Neuronal stem cell (in vitro differentiated cells): ENCODE results near the gene ARID4B. TPM values are rescaled to one million over a fixed set of nuclear protein-coding genes. Genes with fewer than 3 reads are reported as not detected.
A peak's percentile ranks its signal among the peaks of the same experiment; 100 is the strongest.

Experiments used
- DNase-seq: peaks from one replicate; pipeline ENCODE4 v3.0.0-alpha.2; 2013; ENCODE audit warnings: low spot score
- H2AFZ ChIP-seq: one replicate; pipeline ENCODE4 v1.6.1; 2013; ENCODE audit warnings: mild to moderate bottlenecking, low read length, inconsistent platforms
- H2AK5ac ChIP-seq: 2 replicates; pipeline ENCODE4 v1.6.1; 2013; ENCODE audit warnings: low read depth, mild to moderate bottlenecking, inconsistent platforms, low read length, moderate library complexity, mixed read lengths
- H2BK120ac ChIP-seq: 2 replicates; pipeline ENCODE4 v1.6.1; 2013; ENCODE audit warnings: low read depth, mild to moderate bottlenecking, inconsistent platforms, low read length, moderate library complexity, mixed read lengths
- H2BK12ac ChIP-seq: one replicate; pipeline ENCODE4 v1.6.1; 2013; ENCODE audit warnings: low read length, inconsistent platforms
- H2BK15ac ChIP-seq: 2 replicates; pipeline ENCODE4 v1.6.1; 2013; ENCODE audit warnings: mild to moderate bottlenecking, low read length, inconsistent platforms, mixed read lengths
- H2BK5ac ChIP-seq: one replicate; pipeline ENCODE4 v1.6.1; 2013; ENCODE audit warnings: inconsistent platforms, mild to moderate bottlenecking, low read length, moderate library complexity
- H3K14ac ChIP-seq: one replicate; pipeline ENCODE4 v1.6.1; 2013; ENCODE audit warnings: low read length, inconsistent platforms
- H3K18ac ChIP-seq: 2 replicates; pipeline ENCODE4 v1.6.1; 2013; ENCODE audit warnings: low read length, inconsistent platforms
- H3K23ac ChIP-seq: 2 replicates; pipeline ENCODE4 v1.6.1; 2013; ENCODE audit warnings: low read depth, mild to moderate bottlenecking, mixed read lengths, low read length, inconsistent platforms; ENCODE audit not compliant: poor library complexity
- H3K27ac ChIP-seq: replicated peaks from 3 replicates; pipeline ENCODE4 v1.5.1; 2013; ENCODE audit warnings: low read length, inconsistent platforms
- H3K27me3 ChIP-seq, 3 experiments: 2 replicates each; pipeline ENCODE4 v1.6.1; 2013; ENCODE audit warnings: low read length in 3 of 3, mild to moderate bottlenecking in 2 of 3, inconsistent platforms in 1 of 3, low read depth in 1 of 3, mixed read lengths in 1 of 3, moderate library complexity in 1 of 3; ENCODE audit not compliant: control insufficient read depth in 3 of 3, insufficient read depth in 3 of 3
- H3K36me3 ChIP-seq, 2 donors: replicated peaks in 1 of 2; 2 replicates each; pipeline ENCODE4 v1.6.1; 2013; ENCODE audit warnings: low read length in 2 of 2; ENCODE audit not compliant: control insufficient read depth in 2 of 2, insufficient read depth in 2 of 2
- H3K4ac ChIP-seq: 2 replicates; pipeline ENCODE4 v1.6.1; 2013; ENCODE audit warnings: inconsistent platforms, mild to moderate bottlenecking, low read length, moderate library complexity
- H3K4me1 ChIP-seq, 2 donors: 1 replicate in 1 of 2; 2 replicates in 1 of 2; pipeline ENCODE4 v1.6.1; 2013; ENCODE audit warnings: low read length in 2 of 2, low read depth in 1 of 2; ENCODE audit not compliant: control insufficient read depth in 2 of 2, insufficient read depth in 1 of 2
- H3K4me2 ChIP-seq: one replicate; pipeline ENCODE4 v1.6.1; 2013; ENCODE audit warnings: mild to moderate bottlenecking, low read length, inconsistent platforms; ENCODE audit not compliant: insufficient read depth, poor library complexity, severe bottlenecking
- H3K4me3 ChIP-seq, 2 donors: 2 replicates each; pipeline ENCODE4 v1.5.1; 2013; ENCODE audit warnings: low read length in 2 of 2, mild to moderate bottlenecking in 2 of 2, inconsistent platforms in 1 of 2, moderate library complexity in 1 of 2
- H3K79me1 ChIP-seq: one replicate; pipeline ENCODE4 v1.6.1; 2013; ENCODE audit warnings: low read depth, mild to moderate bottlenecking, inconsistent platforms, low read length, moderate library complexity
- H3K9ac ChIP-seq: one replicate; pipeline ENCODE4 v1.6.1; 2013; ENCODE audit warnings: mild to moderate bottlenecking, low read depth, low read length, inconsistent platforms; ENCODE audit not compliant: poor library complexity
- H3K9me3 ChIP-seq, 2 donors: replicated peaks in 1 of 2; 2 replicates each; pipeline versions ENCODE3 to v1.6.1; 2013; ENCODE audit warnings: low read length in 2 of 2, mild to moderate bottlenecking in 2 of 2, inconsistent platforms in 1 of 2, low read depth in 1 of 2, mixed read lengths in 1 of 2, moderate library complexity in 1 of 2; ENCODE audit not compliant: control insufficient read depth in 2 of 2, insufficient read depth in 1 of 2
- H4K8ac ChIP-seq: one replicate; pipeline ENCODE4 v1.6.1; 2013; ENCODE audit warnings: low read depth, mild to moderate bottlenecking, inconsistent platforms, low read length, moderate library complexity
- H4K91ac ChIP-seq: one replicate; pipeline ENCODE4 v1.6.1; 2013; ENCODE audit warnings: low read length, low read depth, mild to moderate bottlenecking, inconsistent platforms; ENCODE audit not compliant: poor library complexity
- WGBS, 2 donors: extraction: QIAGEN DNeasy Blood & Tissue Kit; methylation state at CpG; one replicate each; pipeline ENCODE4 v1.1.7; 2013; ENCODE audit warnings: missing lambda C conversion rate in 2 of 2, mixed read lengths in 1 of 2; ENCODE audit not compliant: insufficient read length in 2 of 2, insufficient replicate concordance in 1 of 2; ENCODE audit errors: extremely low coverage in 2 of 2; 5-methylcytosine and 5-hydroxymethylcytosine counted together
- polyA plus RNA-seq, 2 experiments: library from polyadenylated mRNA; stranded (reverse); fragments of 200-250 nt; gene quantifications; one replicate each; pipeline ENCODE4 v1.2.3, GENCODE V29; 2013

The ARID4B gene, protein sequence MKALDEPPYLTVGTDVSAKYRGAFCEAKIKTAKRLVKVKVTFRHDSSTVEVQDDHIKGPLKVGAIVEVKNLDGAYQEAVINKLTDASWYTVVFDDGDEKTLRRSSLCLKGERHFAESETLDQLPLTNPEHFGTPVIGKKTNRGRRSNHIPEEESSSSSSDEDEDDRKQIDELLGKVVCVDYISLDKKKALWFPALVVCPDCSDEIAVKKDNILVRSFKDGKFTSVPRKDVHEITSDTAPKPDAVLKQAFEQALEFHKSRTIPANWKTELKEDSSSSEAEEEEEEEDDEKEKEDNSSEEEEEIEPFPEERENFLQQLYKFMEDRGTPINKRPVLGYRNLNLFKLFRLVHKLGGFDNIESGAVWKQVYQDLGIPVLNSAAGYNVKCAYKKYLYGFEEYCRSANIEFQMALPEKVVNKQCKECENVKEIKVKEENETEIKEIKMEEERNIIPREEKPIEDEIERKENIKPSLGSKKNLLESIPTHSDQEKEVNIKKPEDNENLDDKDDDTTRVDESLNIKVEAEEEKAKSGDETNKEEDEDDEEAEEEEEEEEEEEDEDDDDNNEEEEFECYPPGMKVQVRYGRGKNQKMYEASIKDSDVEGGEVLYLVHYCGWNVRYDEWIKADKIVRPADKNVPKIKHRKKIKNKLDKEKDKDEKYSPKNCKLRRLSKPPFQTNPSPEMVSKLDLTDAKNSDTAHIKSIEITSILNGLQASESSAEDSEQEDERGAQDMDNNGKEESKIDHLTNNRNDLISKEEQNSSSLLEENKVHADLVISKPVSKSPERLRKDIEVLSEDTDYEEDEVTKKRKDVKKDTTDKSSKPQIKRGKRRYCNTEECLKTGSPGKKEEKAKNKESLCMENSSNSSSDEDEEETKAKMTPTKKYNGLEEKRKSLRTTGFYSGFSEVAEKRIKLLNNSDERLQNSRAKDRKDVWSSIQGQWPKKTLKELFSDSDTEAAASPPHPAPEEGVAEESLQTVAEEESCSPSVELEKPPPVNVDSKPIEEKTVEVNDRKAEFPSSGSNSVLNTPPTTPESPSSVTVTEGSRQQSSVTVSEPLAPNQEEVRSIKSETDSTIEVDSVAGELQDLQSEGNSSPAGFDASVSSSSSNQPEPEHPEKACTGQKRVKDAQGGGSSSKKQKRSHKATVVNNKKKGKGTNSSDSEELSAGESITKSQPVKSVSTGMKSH (N-terminal part only)
- 32.4 TPM for polyA plus RNA-seq (2013, experiment 1 of 2)
- polyA plus RNA-seq (2013, experiment 2 of 2): 34.6 TPM

DNA sequence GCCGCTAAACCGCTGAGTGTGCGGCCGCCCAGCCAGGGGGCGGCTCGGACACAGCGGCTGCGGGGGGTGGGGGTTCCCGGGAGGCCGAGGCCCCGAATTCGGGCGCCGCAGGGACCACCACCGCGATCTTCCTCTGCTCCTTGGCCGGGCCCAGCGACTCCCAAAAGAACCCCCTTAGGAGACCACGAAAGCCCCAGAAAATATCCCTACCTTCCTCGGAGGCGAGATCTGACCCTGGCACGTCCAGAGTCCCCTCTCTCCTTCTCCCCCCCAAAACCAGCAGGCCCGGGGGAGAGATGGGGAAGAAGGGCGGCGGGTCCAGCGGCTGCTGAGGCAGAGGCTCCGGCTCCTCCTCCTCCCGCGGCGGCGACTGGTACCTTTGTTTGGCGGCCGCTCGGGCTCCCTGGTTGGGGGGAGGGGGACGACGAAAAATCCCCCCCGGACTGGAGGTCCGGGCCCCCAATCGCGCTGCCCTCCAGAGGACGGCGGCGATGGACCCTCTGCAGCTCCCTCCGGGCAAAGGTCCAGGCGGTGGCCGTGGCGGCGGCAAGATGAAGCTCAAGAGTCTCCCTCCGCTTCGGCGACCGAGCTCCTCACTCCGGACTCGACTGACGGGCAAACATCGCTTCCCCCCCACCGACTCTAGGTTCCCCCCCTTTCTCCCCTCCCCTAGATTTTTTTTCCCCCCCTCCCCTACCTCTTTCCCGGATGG is at the start of gene ARID4B:
ARID4B (minus strand) TSS at position 621 of the 712 bp plus-strand sequence. CDS start 1,260 bp downstream, outside the sequence.
- peaks cover 0 to 54% of the 10 kb centered on the region in 2 donors for H3K36me3 ChIP-seq
- peak within 1 kb of the TSS; percentile 71 for H3K4me2 ChIP-seq
- peak within 1 kb of the TSS; percentile 95 for H2AK5ac ChIP-seq
- no peaks in the 10 kb centered on the region for H3K27me3 ChIP-seq
- peak within 1 kb of the TSS; percentile 98 for H3K27ac ChIP-seq
- peak within 1 kb of the TSS; percentile 93 for H3K9ac ChIP-seq
- peak within 1 kb of the TSS; percentile 56 for H3K14ac ChIP-seq
- peak within 1 kb of the TSS; percentile 100 for H2BK5ac ChIP-seq
- H3K18ac ChIP-seq: peak within 1 kb of the TSS; percentile 100
- no peak within 1 kb of the TSS for H2BK15ac ChIP-seq
- H2BK12ac ChIP-seq: peak within 1 kb of the TSS; percentile 41
- H3K23ac ChIP-seq: peak within 1 kb of the TSS; percentile 99
- H4K91ac ChIP-seq: no peak within 1 kb of the TSS
- H2BK120ac ChIP-seq: peak within 1 kb of the TSS; percentile 16
- H2AFZ ChIP-seq: peak within 1 kb of the TSS; percentile 92
- no peaks in the 10 kb centered on the region for H3K9me3 ChIP-seq
- H3K4me1 ChIP-seq: peaks cover 1 to 21% of the 10 kb centered on the region in 2 donors
- H3K4me3 ChIP-seq: peak within 1 kb of the TSS; percentile 82 to 96
- H3K79me1 ChIP-seq: peaks cover 7% of the 10 kb centered on the region
- WGBS, 2 donors: no CpG with 5 or more reads among the region's 58 CpGs
- peak within 1 kb of the TSS; percentile 89 for H3K4ac ChIP-seq
- no peak within 1 kb of the TSS for H4K8ac ChIP-seq
- no peak for DNase-seq

DNA sequence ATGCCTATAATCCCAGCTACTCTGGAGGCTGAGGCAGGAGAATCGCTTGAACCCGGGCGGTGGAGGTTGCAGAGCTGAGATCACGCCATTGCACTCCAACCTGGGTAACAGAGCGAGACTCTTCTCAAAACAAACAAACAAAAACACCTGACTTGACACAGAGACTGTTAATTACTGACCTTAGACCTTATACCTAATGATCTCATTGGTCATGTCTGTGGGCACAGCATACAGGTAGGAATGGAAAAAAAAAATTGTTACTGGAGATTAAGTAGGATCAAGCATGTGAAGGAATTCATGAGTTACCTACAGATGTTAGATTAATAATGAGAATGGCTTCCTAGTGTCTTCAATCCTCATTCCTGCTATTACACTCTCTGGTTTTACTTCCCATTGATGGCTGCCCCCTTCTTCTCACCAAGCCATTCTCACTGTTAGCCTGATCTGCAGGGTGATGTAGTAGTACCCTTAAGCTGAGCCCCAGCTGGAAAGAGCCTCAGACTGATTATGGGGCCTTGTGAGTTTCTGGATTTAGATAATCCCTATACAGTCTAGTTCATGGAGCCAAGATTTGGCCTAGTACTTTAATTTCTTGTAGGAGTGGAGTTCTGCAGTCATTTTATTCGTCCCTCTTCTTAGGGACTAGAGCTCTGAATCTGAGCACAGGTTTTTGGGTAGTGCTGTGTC is 48.1 kb upstream of the ARID4B start:
- H2BK120ac ChIP-seq: no peak overlapping the region

DNA sequence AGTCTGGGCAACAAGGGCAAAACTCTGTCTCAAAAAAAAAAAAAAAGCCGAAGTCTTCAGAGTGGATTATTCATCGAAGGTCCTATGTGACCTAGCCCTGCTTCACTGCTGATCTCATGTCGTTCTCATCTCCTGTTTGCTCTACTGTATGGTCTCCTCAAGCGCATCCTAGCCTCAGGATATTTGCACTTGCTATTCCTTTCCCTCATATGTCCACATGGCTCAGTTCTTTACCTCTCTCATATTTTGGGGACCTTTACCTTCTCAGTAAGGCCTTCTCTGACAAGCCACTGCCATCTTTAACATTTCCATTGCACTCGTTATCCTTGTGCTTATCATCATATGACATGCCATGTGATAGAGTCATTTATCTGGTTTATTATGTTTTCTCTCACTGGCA is 41.8 kb upstream of the ARID4B start:
- no peak overlapping the region for H4K8ac ChIP-seq
- H3K36me3 ChIP-seq: peaks cover 2 to 15% of the 10 kb centered on the region in 2 donors
- H3K27me3 ChIP-seq: no peaks in the 10 kb centered on the region
- no peaks in the 10 kb centered on the region for H3K4me1 ChIP-seq
- no peak for DNase-seq
- H3K9ac ChIP-seq: no peak overlapping the region
- H2AFZ ChIP-seq: no peak overlapping the region
- H3K4ac ChIP-seq: no peak overlapping the region
- H3K9me3 ChIP-seq: no peaks in the 10 kb centered on the region
- H4K91ac ChIP-seq: no peak overlapping the region
- no peak overlapping the region for H3K14ac ChIP-seq
- H2AK5ac ChIP-seq: no peak overlapping the region
- H3K79me1 ChIP-seq: peaks cover 4% of the 10 kb centered on the region
- no peak overlapping the region for H3K27ac ChIP-seq
- no CpG with 5 or more reads among the region's 5 CpGs for WGBS, 2 donors
- H2BK15ac ChIP-seq: no peak overlapping the region
- H2BK5ac ChIP-seq: no peak overlapping the region
- no peak overlapping the region for H3K23ac ChIP-seq
- no peak overlapping the region for H3K4me2 ChIP-seq
- no peak overlapping the region for H3K18ac ChIP-seq
- no peak overlapping the region for H2BK120ac ChIP-seq
- H2BK12ac ChIP-seq: no peak overlapping the region
- H3K4me3 ChIP-seq: no peak overlapping the region

More for the DNA sequence above, 48.1 kb upstream of the ARID4B start:
- H3K9me3 ChIP-seq: no peaks in the 10 kb centered on the region
- no peak overlapping the region for H3K18ac ChIP-seq
- H3K23ac ChIP-seq: no peak overlapping the region
- H3K27ac ChIP-seq: no peak overlapping the region
- no peak overlapping the region for H3K14ac ChIP-seq
- no peak overlapping the region for H2BK15ac ChIP-seq
- H3K4ac ChIP-seq: no peak overlapping the region
- H3K4me1 ChIP-seq: no peaks in the 10 kb centered on the region
- H3K36me3 ChIP-seq: peaks cover 2 to 41% of the 10 kb centered on the region in 2 donors
- no peak for DNase-seq
- H2BK12ac ChIP-seq: no peak overlapping the region
- no peak overlapping the region for H3K9ac ChIP-seq
- H2AFZ ChIP-seq: no peak overlapping the region
- no CpG with 5 or more reads among the region's 6 CpGs for WGBS, 2 donors
- no peak overlapping the region for H4K8ac ChIP-seq
- no peak overlapping the region for H3K4me3 ChIP-seq
- no peak overlapping the region for H4K91ac ChIP-seq
- no peaks in the 10 kb centered on the region for H3K27me3 ChIP-seq
- H2BK5ac ChIP-seq: no peak overlapping the region
- H3K79me1 ChIP-seq: peaks cover 3% of the 10 kb centered on the region
- H3K4me2 ChIP-seq: no peak overlapping the region
- no peak overlapping the region for H2AK5ac ChIP-seq
